ENCODE measurements around the gene TMEM59L. TPM values are rescaled to one million over a fixed set of nuclear protein-coding genes. Genes with fewer than 3 reads are reported as not detected.

The TMEM59L gene
- total and polyA plus RNA-seq, 9 of the 15 experiments (the other 6 are each of a cell fraction or from before 2014, with no cell fraction given): 0.37 TPM; not detected in 8

DNA sequence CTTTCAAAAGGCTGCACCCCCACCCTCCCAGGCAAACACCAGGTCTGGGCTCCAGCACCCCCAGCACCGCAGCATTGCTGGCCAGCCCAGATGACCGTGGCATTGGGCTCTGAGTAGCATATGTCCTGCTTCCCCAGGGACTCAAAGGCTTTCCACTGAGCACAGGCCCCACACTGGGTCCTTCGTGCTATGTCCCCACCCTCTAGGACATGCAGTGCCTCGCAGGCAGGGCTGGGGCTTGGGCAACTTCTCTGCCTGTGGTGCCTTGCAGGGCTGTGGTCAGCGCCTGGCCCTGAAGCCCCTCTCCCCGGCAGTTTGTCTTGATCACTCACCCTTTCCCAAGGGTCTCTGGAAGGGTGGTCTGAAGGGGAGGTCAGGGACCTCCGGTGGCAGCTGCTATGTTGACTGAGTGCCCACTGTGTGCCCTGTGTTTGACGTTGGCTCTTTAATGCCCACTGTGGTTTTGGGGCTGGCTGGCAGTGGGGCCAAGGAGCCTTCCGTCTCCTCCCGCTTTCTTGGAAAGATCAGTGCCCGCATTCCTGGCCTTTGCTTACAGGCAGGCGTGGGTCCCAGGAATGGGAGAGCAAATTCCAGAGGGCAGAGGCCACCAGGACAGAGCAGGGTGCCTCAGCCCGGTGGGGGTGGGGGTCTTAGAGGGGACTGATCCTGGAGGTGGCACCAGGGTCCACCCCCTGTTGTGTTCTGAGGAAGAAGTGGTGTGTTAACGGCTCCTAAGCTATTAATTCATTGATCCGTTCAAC is 50.5 kb downstream of the TMEM59L start:
- Histone ChIP-seq H3K9me3 (replicated peaks; ENCODE audit: control insufficient read depth, insufficient read depth, low read depth, low read length) (no peaks in the 10 kb centered on the region), H3K79me2 (ENCODE audit: control insufficient read depth, insufficient read depth, low read length) (no peaks in the 10 kb centered on the region), H4K20me1 (replicated peaks; ENCODE audit: control insufficient read depth, insufficient read depth, low read length) (peaks cover 23% of the 10 kb centered on the region; the same call in 1 of the 2 replicates), H3K27ac (ENCODE audit: extremely low read depth, low read depth, low read length) (no peak overlapping the region), H3K4me3 (no peak overlapping the region), H3K27me3 (ENCODE audit: control insufficient read depth in 2 of 2, insufficient read depth in 2 of 2, low read length in 2 of 2) (no peaks in the 10 kb centered on the region), H3K36me3 (ENCODE audit: control insufficient read depth, insufficient read depth, low read length) (peaks cover 8% of the 10 kb centered on the region; the same call in 2 of the 3 replicates), H3K9me1 (ENCODE audit: control insufficient read depth, insufficient read depth, low read length) (no peaks in the 10 kb centered on the region), H2AFZ (ENCODE audit: low read depth, low read length) (no peak overlapping the region), H3K9ac (ENCODE audit: insufficient read depth in 1 of 2, low read depth in 2 of 2, low read length in 2 of 2) (peak overlapping the region in 1 of 2 experiments; percentile 36; a peak in 1 of 4 replicates), H3K4me1 (replicated peaks in 1 of 2; ENCODE audit: control insufficient read depth in 2 of 2, insufficient read depth in 2 of 2, low read length in 2 of 2) (peaks cover 3 to 43% of the 10 kb centered on the region in 2 experiments; a peak in 3 of 5 replicates), H3K4me2 (ENCODE audit: insufficient read depth, low read length) (no peak overlapping the region)
- in situ Hi-C loops (cut with MboI) (no loop called here), intact Hi-C loops (cut with micrococcal nuclease) (no loop called here)
- TF ChIP-seq, protein P1, sequence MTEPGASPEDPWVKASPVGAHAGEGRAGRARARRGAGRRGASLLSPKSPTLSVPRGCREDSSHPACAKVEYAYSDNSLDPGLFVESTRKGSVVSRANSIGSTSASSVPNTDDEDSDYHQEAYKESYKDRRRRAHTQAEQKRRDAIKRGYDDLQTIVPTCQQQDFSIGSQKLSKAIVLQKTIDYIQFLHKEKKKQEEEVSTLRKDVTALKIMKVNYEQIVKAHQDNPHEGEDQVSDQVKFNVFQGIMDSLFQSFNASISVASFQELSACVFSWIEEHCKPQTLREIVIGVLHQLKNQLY (CRISPR knock-in tag; conservative IDR thresholded peaks at IDR 0.05): no peak
- TF ChIP-seq SAP30 (IDR thresholded peaks at IDR 0.05; ENCODE audit: borderline replicate concordance, insufficient read depth, low read depth, low read length, poor library complexity, severe bottlenecking) (no peak), SLC30A9 (CRISPR knock-in tag; IDR thresholded peaks at IDR 0.05) (no peak), MEIS2 (IDR thresholded peaks at IDR 0.05; ENCODE audit: partially characterized antibody) (no peak), YBX1 (IDR thresholded peaks at IDR 0.05) (no peak), PHTF2 (CRISPR knock-in tag; IDR thresholded peaks at IDR 0.05) (no peak), MXI1 (IDR thresholded peaks at IDR 0.05; ENCODE audit: low read depth, low read length) (no peak), ZNF263 (CRISPR knock-in tag; IDR thresholded peaks at IDR 0.05; ENCODE audit: borderline replicate concordance) (no peak), MLLT1 (IDR thresholded peaks at IDR 0.05) (no peak), SOX6 (IDR thresholded peaks at IDR 0.05) (no peak), PHF21A (IDR thresholded peaks at IDR 0.05; ENCODE audit: borderline replicate concordance, low read depth) (no peak), TARDBP (IDR thresholded peaks at IDR 0.05) (no peak), MIER1 (IDR thresholded peaks at IDR 0.05; ENCODE audit: low read depth) (no peak)
- TF ChIP-seq, protein P2, sequence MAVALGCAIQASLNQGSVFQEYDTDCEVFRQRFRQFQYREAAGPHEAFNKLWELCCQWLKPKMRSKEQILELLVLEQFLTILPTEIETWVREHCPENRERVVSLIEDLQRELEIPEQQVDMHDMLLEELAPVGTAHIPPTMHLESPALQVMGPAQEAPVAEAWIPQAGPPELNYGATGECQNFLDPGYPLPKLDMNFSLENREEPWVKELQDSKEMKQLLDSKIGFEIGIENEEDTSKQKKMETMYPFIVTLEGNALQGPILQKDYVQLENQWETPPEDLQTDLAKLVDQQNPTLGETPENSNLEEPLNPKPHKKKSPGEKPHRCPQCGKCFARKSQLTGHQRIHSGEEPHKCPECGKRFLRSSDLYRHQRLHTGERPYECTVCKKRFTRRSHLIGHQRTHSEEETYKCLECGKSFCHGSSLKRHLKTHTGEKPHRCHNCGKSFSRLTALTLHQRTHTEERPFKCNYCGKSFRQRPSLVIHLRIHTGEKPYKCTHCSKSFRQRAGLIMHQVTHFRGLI (CRISPR knock-in tag; IDR thresholded peaks at IDR 0.05): no peak
- no TSS peak for BruUV-seq (replicated peaks)
- WGBS (ENCODE audit: insufficient coverage, low coverage, missing lambda C conversion rate): 70% methylated on average over 13 of the region's 15 CpGs
- CTCF ChIA-PET (ENCODE audit: low intra/inter-chr PET ratio): no interaction called here
- FAIRE-seq (no peak), ATAC-seq (no peak), DNase-seq (ENCODE audit: extremely low read depth in 1 of 4, low spot score in 3 of 4) (no peak)
- POLR2A ChIA-PET: interaction anchor here (0.6 to 1.1 kb wide), 2 partner anchors 16 to 177 kb away, joined by 3 to 4 read pairs; no protein-coding TSS in a partner anchor
